A549 treated with CpdA at 1 μM for 4 hours (cell line): Measurements from ENCODE around the gene PYGO1. TPM values are rescaled to one million over a fixed set of nuclear protein-coding genes. Genes with fewer than 3 reads are reported as not detected.

Experiments used
- total RNA-seq: library from RNA; stranded (reverse); fragments of 200-300 nt; extraction: Qiagen RNA extraction; gene quantifications from 5 replicates; pipeline ENCODE4 v1.2.3, GENCODE V29; 2022; ENCODE audit warnings: low read depth

The PYGO1 gene, protein sequence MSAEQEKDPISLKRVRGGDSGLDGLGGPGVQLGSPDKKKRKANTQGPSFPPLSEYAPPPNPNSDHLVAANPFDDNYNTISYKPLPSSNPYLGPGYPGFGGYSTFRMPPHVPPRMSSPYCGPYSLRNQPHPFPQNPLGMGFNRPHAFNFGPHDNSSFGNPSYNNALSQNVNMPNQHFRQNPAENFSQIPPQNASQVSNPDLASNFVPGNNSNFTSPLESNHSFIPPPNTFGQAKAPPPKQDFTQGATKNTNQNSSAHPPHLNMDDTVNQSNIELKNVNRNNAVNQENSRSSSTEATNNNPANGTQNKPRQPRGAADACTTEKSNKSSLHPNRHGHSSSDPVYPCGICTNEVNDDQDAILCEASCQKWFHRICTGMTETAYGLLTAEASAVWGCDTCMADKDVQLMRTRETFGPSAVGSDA
- total RNA-seq, result 6.5 to 8.3 TPM (median 6.9 TPM) in 5 replicates

DNA sequence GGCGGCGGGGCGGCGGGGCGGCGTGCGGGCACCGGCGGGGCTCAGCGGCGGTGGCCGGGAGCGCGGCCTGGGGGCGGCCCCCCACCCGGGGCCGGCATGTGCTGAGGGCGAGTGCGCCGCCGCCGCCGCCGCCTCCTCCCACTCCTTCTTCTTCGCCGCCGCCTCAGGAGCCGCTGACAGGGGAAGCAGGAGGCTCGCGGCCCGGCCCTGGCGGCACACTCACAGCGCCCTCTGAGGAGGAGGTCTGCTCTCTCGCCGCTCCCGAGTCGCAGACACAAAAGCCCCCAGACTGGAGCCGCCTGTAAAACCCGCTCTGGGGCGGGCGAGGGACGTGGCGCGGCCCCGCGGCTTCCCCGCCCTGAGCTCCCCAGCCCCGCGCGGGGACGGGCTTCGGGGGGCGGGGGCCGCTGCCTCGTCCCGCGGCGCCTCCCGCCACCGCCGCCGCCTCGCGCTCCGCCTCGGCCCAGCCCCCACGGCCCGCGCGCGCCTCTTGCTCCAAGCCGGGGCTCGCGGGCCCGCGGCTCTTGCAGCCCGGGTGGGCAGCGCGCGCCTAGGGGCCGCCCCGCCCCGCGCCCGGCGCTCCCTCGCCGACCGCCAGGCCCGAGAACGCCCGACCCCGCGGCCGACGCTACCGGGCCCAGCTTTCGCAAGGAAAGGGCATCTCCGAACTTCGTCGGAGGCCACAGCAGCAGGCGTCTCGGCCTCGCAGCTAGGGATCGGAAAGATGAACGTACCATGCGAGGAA lies at the start of gene PYGO1:
Gene PYGO1, minus strand, starts transcription at position 276 of the 745 bp plus-strand sequence. CDS start 462 bp downstream, outside the sequence.

Other genes with a start within 250 kb of the PYGO1 start
- 35.1 to 39.0 TPM (median 37.9 TPM) in 5 replicates for gene CCPG1, start 180.0 kb downstream of the PYGO1 start, total RNA-seq
- gene PIERCE2, start 179.8 kb downstream of the PYGO1 start, total RNA-seq, result 3.0 to 5.4 TPM (median 3.8 TPM) in 5 replicates
- gene DNAAF4, start 80.1 kb downstream of the PYGO1 start, total RNA-seq, result 7.8 to 9.9 TPM (median 9.4 TPM) in 5 replicates
- gene PRTG, start 154.8 kb upstream of the PYGO1 start, total RNA-seq, result 8.2 to 11.0 TPM (median 10.2 TPM) in 5 replicates